ENCODE measurements around the gene KBTBD13. TPM values are rescaled to one million over a fixed set of nuclear protein-coding genes. Genes with fewer than 3 reads are reported as not detected.

Gene KBTBD13
- total and polyA plus RNA-seq, 8 donors = 0.18 to 1.4 (median 0.71) TPM; not detected in 1

- Histone ChIP-seq H3K9me3 (no peaks in the 10 kb centered on the region), H3K27me3 (peaks cover 0 to 15% of the 10 kb centered on the region in 2 donors), H3K27ac (peak overlapping the region in 1 of 2 donors; percentile 23), H3K4me3 (no peak overlapping the region), H3K4me1 (peaks cover 38 to 55% of the 10 kb centered on the region in 2 donors), H3K36me3 (no peaks in the 10 kb centered on the region)
- ATAC-seq (no peak), DNase-seq (no peak)
- TF ChIP-seq CTCF (IDR thresholded peaks at IDR 0.05) = no peak
- intact Hi-C loops (cut with DNase I) = no loop called here
These were observed 8.1 kb downstream of the KBTBD13 start for GRCh38 chr15:65084500-65085206.

DNA sequence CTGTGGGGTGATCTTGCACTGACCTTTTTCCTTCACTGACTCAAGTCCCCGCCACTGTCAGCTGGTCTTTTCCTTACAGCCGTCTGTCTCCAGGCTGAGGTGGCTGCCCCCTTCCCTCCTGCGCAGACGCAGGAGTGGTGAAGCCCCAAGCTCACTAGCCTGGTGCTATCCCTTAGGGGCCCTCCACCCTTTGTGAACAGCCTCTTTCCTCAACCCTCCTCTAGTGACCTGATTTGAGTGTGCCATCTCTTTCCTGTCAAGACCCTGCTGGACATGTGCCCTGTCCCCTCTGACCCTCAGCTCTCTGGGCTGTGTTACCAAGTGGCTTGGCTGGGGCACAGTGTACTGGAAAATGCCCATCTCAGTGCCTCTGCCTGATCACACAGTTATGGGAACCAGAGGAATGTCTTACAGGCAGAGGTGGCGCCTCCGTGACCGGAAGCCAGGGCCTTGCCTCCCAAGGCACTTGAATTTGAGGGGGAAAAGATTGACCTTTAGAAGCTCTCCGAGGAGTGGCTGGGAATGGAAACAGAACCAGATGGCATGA lies 8.7 kb downstream of the KBTBD13 start:
- Histone ChIP-seq H3K27ac (peak overlapping the region in 1 of 2 donors; percentile 23), H3K36me3 (no peaks in the 10 kb centered on the region), H3K4me3 (no peak overlapping the region), H3K9me3 (no peaks in the 10 kb centered on the region), H3K27me3 (peaks cover 0 to 15% of the 10 kb centered on the region in 2 donors), H3K4me1 (peaks cover 38 to 55% of the 10 kb centered on the region in 2 donors)
- intact Hi-C loops (cut with DNase I) = no loop called here
- ATAC-seq = peak; percentile 3
- DNase-seq = no peak
- TF ChIP-seq CTCF (IDR thresholded peaks at IDR 0.05) = no peak

DNA sequence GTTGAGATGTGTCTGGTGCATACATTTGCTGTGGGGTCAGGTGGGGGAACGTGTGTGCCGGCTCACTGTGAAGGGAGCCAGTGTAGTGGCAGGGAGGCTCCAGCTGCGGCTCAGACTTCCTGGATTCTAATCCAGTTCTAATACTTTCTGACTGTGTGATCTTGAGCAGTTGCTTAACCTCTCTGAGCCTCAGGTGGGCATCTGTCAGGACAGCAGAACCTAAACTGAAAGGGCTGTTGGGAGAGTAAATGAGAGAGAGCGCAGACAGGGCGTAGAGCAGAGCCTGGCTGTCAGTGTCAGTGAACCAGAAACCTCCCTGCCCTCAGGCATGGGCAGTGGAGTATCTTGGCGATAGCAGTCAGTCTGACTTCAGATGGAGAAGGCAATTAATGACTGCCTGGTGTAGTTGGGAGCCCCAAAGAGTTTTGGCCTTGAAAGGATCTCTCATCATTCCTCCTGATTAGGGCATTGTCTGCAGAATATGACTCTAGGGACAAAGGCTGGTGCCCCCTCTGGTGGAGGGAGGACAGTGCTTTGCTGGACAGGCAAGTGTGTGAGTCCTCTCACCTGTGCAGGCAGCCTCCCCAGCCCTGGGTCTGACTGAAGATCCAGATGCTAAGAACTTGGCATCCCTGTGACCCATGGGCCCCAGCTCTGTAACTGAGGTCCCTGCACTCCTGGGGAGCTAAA lies 9.6 kb downstream of the KBTBD13 start:
- no peak for TF ChIP-seq CTCF (IDR thresholded peaks at IDR 0.05)
- DNase-seq (no peak), ATAC-seq (no peak)
- H3K36me3 ChIP-seq = no peaks in the 10 kb centered on the region
- H3K4me3 ChIP-seq = no peak overlapping the region
- H3K4me1 ChIP-seq = peaks cover 38 to 55% of the 10 kb centered on the region in 2 donors
- intact Hi-C loops (cut with DNase I) = no loop called here
- H3K9me3 ChIP-seq = no peaks in the 10 kb centered on the region
- peak overlapping the region in 1 of 2 donors; percentile 23 for H3K27ac ChIP-seq
- H3K27me3 ChIP-seq = peaks cover 0 to 15% of the 10 kb centered on the region in 2 donors

DNA sequence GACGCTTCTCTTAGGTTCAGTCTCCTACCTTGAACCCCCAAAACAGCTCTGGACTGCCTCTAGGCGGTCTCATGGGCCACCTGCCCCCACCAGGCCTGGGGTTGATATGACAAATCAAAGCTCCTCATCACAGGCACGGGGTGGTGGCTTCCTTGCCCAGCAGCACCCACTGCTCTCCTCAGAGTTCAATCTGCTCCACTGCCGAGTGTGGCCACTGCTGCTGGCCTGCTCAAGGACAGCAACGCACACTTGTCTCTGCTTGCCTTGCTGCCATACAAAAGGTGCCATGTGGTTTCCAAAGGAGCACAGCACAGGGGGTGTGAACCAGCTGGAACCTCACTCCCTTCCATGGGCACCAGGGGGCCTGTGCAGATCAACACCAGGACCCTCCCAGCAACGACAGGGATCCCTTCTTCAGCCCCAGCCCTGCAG lies 10.2 kb downstream of the KBTBD13 start:
- Histone ChIP-seq H3K4me3 (no peak overlapping the region), H3K27ac (peak overlapping the region in 1 of 2 donors; percentile 55), H3K4me1 (peaks cover 34 to 53% of the 10 kb centered on the region in 2 donors), H3K9me3 (no peaks in the 10 kb centered on the region), H3K36me3 (no peaks in the 10 kb centered on the region), H3K27me3 (peaks cover 0 to 15% of the 10 kb centered on the region in 2 donors)
- no peak for TF ChIP-seq CTCF (IDR thresholded peaks at IDR 0.05)
- ATAC-seq (no peak), DNase-seq (no peak)
- intact Hi-C loops (cut with DNase I) = no loop called here

GRCh38 chr15:65087411-65087810 lies 10.9 kb downstream of the KBTBD13 start:
- peaks cover 0 to 11% of the 10 kb centered on the region in 2 donors for H3K27me3 ChIP-seq
- no peaks in the 10 kb centered on the region for H3K36me3 ChIP-seq
- peak in 1 of 4 donors; percentile 63 for DNase-seq
- peak; percentile 56 for ATAC-seq
- H3K9me3 ChIP-seq = no peaks in the 10 kb centered on the region
- H3K4me1 ChIP-seq = peaks cover 27 to 45% of the 10 kb centered on the region in 2 donors
- no peak for TF ChIP-seq CTCF (IDR thresholded peaks at IDR 0.05)
- H3K27ac ChIP-seq = peak overlapping the region; percentile 55 to 59
- intact Hi-C loops (cut with DNase I) = no loop called here
- no peak overlapping the region for H3K4me3 ChIP-seq
